NOMO-1 treated with dmso at 0.1 percent for 144 hours (cell line): ENCODE data around the gene MALT1.

ENCODE experiments used
- DNase-seq: peaks from one replicate; lab custom pipeline; 2025; ENCODE audit not compliant: unreplicated experiment; lab: John Stamatoyannopoulos, UW

MALT1 gene

DNA sequence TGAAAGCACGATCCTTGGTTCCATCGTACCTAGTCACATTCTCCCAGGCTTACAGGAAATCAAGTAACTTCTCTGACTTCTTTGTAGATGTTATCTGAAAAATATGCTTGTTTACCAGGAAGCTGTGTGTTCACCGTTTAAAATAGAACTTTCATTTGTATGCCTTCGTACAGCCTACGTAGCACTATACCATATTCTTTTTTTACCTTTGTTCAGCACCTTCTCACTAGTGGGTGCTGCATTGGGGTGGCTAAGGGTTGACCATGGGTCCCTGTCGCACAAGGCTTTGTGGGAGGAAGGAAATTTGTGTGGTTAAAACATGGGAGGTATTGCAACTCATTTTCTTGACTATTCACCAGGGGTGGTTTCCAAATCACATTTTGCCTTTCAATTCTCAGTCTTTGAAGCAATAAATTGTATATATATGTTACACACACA lies 16.6 kb downstream of the MALT1 start:
- no peak for DNase-seq

DNA sequence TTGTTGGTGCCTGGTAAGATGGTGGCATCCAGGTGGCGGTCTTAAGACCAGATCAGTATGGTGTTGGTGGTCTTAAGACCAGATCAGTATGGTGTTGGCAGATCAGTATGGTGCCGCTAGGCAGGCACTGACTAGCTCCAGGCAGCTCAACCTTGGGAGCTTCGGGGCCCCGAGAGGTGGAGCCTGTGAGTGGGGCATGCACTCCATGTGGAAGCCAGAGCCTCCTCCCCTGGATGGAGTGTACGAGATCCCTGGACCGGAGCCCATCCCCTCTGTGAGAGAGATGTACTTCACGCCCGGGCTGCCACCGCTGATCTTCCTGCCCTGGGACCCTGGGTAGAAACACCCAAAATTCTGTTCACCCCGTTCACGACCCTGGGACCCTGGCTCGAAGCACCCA lies 19.0 kb downstream of the MALT1 start:
- no peak for DNase-seq

DNA sequence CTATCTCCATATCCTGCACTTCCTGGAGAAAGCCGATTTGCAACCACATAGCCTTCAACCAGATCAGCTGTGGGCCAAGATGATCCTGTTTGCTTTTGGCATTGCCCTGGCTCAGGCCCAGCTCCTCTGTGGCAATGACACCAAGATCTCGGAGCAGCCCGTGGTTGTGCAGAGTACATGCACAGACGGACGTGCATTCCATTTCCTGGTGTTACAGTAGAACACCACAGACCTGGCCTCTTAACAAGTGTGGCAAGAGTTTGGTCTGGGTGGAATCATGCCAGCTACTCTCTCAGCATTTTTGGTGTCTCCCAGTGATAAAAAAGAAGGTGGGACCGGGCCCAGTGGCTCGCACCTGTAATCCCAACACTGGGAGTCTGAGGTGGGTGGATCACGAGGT lies 20.0 kb downstream of the MALT1 start:
- DNase-seq = no peak

DNA sequence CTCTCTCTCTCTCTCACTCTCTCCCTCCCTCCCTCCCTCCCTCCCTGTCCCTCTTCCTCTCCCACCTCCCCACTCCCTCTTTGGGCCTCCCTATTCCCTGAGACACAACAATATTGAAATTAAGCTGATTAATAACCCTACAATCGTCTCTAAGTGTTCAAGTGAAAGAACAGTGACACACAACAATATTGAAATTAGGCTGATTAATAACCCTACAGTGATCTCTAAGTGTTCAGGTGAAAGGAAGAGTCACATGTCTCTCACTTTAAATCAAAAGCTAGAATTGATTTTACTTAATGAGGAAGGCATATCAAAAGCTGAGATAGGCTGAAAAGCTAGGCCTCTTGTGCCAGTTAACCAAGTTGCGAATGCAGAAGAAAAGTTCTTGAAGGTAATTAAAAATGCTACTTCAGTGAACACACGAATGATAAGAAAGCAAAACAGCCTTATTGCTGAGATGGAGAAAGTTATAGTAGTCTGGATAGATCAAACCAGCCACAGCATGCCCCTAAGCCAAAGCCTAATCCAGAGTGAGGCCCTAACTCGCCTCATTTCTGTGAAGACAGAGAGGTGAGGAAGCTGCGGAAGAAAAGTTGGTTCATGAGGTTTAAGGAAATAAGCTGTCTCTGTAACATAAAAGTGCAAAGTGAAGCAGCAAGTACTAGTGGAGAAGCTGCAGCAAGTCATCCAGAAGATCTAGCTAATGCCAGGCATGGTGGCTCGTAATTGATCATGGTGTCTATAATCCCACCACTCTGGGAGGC lies 21.3 kb downstream of the MALT1 start:
- DNase-seq = no peak

DNA sequence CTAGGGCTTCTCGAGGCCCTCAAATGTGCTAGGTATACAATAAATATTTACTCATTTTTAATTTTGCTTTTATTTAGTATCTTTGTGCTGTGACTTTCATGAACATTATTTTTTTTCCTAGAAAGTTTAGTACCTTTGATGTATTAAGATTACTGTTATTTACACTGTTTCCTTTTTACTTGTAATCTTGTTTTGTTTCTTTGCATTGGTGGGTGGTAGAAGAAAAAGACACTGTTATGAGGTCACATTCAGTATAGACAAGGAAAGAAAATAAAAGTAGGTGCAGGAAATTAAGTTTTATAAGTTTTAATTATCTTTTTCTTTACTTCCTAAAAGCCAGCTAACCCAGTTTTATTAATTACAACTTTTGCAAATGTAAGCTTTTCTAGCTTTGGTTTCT lies 23.0 kb downstream of the MALT1 start:
- no peak for DNase-seq

DNA sequence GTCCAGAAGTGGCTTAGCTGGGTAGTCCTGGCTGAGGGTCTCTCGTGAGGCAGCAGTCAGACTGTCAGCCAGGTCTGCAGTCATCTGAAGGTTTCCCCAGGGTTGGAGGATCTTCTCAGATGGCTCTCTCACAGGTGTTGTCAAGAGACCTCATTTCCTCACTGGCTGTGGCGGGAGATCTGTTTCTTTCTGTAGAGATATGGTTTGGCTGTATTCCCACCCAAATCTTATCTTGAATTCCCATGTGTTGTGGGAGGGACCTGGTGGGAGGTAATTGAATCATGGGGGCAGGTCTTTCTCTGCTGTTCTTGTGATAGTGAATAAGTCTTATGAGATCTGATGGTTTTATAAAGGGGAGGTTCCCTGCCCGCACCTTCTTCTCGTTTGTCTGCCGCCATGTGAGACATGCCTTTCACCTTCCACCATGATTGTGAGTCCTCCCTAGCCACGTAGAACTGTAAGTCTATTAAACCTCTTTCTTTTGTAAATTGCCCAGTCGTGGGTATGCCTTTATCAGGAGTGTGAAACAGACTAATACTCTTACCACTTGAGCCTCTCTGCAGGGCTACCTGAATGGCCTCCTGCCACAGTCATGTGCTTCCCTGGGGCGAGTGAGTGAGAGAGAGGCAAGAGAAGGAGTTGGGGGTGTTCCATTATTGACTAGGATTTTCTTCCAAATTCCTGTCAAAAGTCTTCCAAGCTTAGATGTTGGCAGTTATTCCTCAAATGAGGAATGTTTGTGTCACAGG lies 23.6 kb downstream of the MALT1 start:
- no peak for DNase-seq

DNA sequence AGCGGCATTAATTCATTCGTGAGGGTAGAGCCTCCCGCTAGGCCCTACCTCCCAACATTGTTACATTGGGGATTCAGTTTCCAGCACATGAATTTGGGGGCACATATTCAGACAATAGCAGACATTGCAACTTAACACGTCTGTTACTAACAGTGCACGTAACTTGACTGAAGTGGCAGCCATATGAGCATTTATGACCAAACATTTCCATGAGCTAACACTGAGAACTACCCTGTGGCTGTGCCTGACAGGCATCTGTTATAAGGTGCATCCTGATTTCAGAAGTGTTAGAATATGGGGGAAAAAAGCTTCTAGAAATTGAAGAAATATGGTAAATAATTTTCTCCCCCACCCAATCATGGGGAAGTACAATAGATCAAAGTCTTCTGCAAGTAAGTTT lies 24.5 kb downstream of the MALT1 start:
- DNase-seq = no peak

DNA sequence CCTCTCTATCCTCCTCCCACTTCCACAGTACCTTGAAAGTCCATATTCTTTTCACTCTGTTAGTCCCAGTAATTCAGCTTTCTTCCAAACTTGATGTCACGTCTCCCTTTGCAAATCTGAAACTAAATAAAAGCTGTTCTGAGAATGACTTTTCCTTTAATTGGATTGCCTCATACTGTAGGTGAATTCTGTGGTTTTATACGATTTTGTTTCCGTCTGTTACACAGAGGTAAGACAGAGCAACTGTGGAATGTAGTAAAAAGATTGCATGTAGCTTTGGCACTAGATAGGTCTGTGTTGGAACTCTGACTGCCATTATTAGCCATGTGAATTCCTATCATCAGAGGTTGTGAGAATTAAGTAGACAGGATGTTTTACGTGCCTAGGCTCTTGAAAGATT lies 25.9 kb downstream of the MALT1 start:
- no peak for DNase-seq

DNA sequence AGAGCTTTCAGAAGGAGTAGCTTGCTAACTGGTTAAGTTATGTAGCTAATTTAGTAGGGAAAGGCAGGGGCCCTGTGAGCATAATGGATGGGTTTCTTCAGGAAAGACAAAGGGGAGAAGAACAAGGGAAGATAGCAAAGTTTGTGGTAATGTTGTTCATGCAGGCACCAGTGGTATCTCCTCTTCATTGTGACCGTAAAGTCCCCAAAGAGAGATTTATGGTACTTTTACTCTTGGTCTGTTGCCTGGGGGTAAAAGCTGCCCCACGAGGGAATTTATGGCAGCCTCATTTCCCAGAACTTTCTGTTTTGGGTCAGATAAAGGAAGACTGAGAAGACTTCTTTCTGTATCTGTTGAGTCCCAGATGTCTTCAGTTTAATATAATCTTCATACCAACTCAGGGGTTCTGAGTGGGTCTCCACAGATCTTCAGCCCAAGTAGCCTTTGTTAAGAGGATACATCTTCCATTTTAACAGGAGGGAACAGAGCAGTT lies 27.5 kb downstream of the MALT1 start:
- no peak for DNase-seq

DNA sequence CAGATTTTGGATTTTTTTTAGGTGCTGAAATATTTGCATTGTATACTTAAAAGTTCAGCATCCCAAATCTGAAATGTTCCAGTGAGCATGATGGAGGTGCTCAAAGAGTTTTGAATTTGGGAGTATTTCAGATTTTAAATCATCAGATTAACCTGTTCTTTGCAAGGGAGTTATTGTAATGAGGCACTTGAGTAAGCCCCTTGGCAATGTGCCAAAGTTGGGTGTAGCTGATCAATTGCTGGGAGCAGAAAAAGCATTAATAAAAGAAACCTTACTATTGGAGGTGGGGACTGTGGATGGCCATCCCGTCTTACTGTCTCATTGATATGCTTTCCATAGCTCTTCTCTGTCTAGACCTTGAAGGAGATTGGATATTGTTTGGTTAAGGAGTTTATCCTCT lies 28.3 kb downstream of the MALT1 start:
- DNase-seq = no peak

DNA sequence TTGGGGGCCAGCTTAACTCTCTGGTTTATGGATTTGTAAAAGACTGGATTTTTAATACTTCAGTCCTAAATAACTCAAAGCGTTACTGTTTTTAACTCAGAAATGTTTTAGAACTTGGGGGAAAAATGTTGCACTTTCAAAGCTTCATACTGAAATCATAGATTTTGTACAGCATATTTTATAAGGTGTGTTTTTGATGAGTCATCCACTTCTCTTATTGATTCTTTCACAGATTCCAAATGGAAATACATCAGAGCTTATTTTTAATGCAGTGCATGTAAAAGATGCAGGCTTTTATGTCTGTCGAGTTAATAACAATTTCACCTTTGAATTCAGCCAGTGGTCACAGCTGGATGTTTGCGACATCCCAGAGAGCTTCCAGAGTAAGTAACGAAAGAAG lies 28.9 kb downstream of the MALT1 start:
- DNase-seq = no peak

DNA sequence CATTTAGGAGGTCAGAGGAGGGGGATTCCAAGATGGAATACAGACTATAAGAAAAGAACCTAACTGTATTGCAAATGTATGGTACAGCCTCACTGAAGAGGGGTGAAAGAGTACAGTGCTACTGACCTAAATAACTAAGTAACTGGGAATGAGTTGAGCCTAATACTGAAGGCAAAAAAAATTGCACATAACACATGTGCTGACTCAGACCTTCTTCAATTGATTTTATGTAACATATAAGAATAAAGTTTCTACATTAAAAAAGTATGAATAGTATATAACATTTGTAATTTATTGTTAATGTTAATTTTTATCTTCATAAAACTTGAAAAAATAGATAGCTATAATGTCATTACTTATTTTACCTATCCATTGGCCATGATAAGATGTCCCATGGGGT lies 41.7 kb downstream of the MALT1 start:
- no peak for DNase-seq

DNA sequence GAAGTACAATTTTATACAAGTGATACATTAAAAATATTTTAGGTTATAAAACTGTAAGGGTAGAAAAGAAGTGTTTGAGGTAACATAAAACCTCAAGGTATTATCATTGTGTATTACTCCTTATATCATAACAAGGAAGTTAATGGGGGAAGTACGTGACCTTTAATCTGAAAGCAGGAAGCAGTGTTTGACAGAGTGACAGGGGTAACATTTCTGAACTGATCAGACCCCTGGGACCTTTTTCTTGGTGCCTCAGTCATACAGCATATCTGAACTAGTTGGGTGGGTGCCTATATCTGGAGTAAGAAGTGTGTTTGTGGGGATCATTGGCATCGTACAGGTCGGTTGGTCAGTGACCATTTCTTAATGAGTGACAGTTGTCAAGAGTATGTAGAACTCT lies 43.0 kb downstream of the MALT1 start:
- no peak for DNase-seq

DNA sequence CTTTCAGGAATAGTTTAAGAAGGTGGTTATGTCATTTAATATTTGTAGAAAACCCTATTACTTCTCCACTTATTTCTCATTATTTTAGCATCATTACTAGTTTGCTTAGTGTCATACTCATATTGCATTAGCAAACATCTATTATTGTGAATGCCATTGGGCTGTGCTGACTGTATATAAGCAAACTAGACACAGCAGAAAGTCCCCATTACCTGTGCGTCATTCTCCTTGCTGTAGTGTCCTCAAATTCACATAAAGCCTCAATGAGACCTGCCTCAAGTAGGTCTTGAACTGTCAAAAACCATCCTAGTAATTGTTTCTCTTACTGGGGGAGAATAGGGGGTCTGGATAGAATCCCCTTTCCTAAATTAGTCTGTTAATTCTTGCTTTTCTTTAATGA lies 43.6 kb downstream of the MALT1 start:
- DNase-seq = no peak

DNA sequence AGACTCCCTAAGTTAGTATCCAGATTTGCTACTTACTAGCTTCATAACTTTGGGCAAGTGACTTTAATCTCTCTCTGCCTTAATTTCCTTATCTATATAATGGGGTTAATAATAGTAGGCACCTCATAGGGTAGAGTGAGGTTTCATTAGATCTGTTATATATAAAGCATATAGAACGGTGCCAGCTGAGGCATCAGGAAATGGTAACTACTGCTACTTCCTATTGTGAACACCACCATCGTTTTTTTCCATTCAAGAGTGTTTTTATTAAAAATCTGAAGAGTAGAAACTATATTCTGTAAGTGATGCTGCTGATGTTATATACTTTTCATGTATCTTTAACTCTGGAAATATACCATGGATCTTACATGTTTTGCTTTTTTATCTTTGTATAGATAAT lies 44.3 kb downstream of the MALT1 start:
- no peak for DNase-seq

DNA sequence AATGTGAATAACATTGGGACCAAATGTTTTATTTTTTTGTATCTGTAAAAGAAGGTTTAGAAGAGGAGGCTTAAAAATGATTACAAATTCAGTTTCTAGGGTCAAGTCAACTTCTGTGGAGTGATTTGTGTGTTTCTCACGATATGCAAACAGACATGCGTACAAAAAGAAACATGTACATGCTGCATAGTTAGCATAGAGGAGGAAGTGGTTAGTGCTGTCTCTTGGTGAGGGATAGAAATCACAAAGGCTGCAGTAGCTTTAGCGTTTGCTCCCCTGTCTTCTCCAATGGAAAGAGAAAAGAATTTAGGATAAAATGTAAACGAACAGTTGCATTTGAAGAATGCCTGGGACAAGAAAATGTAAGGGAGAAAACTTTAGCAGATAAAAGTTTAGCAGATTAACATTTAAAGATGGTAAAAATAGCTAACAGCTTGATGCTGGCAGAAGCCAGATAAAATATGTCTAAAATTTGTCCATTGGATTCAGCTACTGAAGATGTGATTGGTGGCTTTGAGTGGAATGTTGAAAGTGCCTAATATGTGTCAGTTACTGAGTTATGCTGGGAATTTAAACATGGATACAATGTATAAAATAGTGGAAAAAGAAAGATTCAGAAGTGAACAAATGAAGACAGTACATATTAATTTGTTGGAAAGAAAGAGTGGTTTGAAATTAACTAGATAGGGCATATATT lies 44.9 kb downstream of the MALT1 start:
- no peak for DNase-seq

DNA sequence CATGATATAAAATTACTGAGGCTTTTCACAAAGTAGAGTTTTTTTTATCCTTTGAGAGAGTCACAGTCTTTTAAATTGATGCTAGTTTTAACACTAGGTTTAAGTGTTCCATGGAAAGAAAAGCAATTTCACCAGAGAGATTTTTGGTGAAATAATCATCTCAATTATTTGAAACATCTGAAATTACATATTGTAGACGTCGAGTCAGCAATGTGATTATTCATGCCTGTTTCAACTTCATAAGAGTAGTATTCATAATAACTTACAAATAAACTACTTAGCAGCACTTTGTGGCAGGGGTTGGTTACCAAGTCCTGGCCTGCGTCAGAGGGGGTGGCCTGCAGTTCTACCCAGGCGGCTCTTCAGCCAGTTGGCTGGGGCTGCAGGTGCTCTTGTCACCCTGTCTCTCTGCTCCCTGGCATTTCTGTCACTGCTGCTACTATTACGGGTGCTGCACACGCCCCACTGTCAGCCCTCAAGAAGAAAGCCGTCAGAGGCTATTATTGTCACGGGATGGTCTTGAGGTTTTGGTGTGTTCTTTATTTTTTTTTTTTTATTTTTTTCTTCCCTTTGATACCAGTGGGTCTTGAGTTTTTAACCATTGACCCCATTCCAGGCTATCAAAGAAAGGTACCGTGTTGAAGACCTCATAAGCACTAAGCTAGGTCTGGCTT lies 50.4 kb downstream of the MALT1 start:
- DNase-seq = no peak

DNA sequence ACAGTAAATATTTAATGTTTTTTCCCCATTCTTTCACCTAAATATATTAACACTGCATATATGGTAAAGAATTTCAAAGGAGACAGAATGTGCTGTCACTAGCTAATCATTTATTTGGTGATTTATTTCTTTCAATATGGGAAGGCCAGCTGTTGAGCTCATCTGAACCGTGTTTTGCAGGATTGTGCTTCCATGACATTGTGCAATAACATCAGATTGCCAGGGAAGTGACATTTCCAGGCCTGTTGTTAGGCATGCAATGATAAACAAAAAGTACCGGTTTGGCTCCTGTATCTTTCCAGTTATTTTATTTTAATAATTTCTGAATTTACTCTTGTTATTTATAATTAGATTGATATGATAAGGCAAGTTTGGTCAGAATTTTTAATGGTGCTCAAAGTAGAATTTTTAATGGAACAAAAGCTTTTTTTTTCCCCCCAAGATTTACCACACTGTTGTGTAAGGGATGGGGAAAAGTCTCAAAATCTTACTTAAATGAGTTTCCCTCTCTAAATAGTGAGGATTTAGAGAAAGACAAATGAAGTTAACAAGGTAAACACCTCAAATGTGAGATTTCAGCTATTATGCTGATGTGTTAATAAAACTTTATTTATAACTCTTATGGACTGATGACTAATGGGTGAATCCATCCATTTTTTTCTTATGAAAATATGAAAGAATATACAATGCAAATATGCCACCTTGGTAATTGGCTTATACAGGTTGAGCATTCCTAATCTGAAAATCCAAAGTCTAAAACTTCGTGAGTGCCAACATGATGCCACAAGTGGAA lies 52.7 kb downstream of the MALT1 start:
- DNase-seq = no peak

DNA sequence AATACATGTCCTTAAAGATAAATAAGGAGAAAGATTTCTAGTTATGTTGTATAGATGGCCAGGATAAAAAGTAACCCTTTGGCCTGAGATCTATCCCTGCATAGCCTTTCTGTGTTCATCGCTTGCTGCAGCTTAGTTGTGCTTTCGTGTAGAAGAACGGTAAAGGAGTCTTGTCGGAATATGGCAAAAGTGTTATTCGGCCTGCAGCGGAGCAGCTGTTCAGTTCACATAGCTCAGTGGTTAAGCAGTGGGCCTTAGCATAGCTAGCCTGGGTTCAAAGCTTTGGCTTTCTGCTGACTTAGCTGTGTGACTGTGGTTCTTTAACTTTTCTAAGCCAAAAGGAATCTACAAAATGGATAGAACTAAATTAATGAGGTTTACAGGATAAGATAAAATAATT lies 55.4 kb downstream of the MALT1 start:
- DNase-seq = no peak

DNA sequence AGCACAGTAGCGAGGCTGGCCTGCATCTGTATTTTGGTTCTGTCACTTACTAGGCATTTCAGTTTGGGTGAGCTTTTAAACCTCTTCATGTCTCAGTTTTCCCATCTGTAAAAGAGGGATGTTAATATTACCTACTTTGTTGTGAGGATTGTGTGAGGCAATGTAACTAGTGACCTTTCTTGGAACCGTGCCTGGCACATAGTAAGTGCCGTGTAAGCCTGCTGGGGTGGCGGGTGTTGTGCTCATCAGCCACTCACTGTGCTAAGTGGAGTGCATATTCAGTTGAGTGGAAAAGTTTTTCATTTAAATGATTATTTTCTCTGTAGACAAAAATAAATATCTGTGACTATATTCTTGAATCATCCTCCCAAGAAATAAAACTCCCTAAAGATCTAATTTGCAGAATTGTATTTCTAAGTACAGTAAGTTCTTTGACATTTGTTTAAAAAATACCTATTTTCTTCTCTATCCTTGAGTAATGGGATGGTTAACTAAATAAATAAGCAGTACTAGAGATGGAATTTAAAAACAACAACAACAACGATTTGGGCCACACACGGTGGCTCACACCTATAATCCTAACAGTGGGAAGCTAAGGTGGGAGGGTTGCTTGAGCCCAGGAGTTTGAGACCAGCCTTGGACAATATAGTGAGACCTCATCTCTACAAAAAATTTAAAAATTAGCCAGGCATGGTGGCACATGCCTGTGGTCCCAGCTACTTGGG lies 56.7 kb downstream of the MALT1 start:
- DNase-seq = no peak
